ENCODE measurements around the gene CHIT1. TPM values are rescaled to one million over a fixed set of nuclear protein-coding genes. Genes with fewer than 3 reads are reported as not detected.

CHIT1 gene
- total and polyA plus RNA-seq, 12 donors = 0.13 to 6.5 (median 0.60) TPM; not detected in 1

DNA sequence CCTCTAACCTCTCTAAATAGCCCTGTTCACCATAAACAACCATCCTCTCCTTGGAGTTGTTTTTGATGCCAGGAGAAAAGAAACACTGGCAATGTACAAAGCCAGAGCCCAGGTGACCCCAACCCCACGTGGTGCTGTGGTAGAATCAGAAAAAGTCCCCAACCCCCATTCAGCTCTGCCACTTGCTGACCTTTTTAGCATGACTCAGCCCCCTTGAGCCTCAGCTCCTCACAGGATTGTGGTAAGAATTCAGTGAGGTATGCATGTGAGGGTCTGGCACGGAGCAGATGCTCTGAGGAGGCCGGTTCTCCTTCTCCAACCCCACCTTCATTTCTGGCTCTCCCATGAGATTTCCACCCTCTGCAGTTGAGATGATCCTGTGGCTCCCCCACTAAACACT is 31.8 kb downstream of the CHIT1 start:
- no peak for DNase-seq
- no peak overlapping the region for H3K4me3 ChIP-seq
- H3K27ac ChIP-seq = no peak overlapping the region
- no peaks in the 10 kb centered on the region for H3K27me3 ChIP-seq
- TF ChIP-seq POLR2A (IDR thresholded peaks at IDR 0.05) = no peak
- TF ChIP-seq, protein P1, sequence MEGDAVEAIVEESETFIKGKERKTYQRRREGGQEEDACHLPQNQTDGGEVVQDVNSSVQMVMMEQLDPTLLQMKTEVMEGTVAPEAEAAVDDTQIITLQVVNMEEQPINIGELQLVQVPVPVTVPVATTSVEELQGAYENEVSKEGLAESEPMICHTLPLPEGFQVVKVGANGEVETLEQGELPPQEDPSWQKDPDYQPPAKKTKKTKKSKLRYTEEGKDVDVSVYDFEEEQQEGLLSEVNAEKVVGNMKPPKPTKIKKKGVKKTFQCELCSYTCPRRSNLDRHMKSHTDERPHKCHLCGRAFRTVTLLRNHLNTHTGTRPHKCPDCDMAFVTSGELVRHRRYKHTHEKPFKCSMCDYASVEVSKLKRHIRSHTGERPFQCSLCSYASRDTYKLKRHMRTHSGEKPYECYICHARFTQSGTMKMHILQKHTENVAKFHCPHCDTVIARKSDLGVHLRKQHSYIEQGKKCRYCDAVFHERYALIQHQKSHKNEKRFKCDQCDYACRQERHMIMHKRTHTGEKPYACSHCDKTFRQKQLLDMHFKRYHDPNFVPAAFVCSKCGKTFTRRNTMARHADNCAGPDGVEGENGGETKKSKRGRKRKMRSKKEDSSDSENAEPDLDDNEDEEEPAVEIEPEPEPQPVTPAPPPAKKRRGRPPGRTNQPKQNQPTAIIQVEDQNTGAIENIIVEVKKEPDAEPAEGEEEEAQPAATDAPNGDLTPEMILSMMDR (IDR thresholded peaks at IDR 0.05) = no peak
- H3K9me3 ChIP-seq (replicated peaks in 1 of 3) = no peaks in the 10 kb centered on the region
- WGBS, 4 donors = 49 to 60% (median 55%) methylated on average over 3 of the region's 3 CpGs
- no peaks in the 10 kb centered on the region for H3K4me1 ChIP-seq (replicated peaks in 1 of 2)
- H3K36me3 ChIP-seq (replicated peaks in 1 of 2) = no peaks in the 10 kb centered on the region
- intact Hi-C loops (cut with DNase I) = no loop called here

DNA sequence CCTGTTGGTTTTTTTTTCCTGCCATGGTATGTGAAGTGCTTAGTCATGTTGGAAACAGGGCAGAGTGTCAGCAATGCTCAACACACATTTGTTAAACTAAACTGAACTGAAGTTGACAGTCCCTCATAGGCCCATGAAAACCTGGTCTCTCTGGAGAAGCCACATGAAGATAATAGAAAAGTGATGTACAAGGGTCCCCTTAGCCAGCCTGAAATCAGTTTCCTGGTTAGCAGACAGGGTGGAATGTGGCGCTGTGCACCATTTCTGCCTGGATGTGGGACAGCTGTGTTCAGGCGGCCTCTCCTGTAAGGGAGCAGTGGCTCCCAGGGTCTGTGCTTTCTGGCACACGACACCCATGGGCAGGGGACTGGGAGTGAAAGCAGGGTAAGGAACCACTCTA is 33.1 kb downstream of the CHIT1 start:
- WGBS, 4 donors = 83 to 100% (median 93%) methylated on average over 2 to 3 of the region's 3 CpGs
- H3K36me3 ChIP-seq (replicated peaks in 1 of 2) = no peaks in the 10 kb centered on the region
- intact Hi-C loops (cut with DNase I) = no loop called here
- no peaks in the 10 kb centered on the region for H3K27me3 ChIP-seq
- no peak overlapping the region for H3K4me3 ChIP-seq
- H3K9me3 ChIP-seq (replicated peaks in 1 of 3) = no peaks in the 10 kb centered on the region
- no peak overlapping the region for H3K27ac ChIP-seq
- TF ChIP-seq, protein P1 (IDR thresholded peaks at IDR 0.05) = no peak
- TF ChIP-seq POLR2A (IDR thresholded peaks at IDR 0.05) = no peak
- H3K4me1 ChIP-seq (replicated peaks in 1 of 2) = no peaks in the 10 kb centered on the region
- DNase-seq = no peak

DNA sequence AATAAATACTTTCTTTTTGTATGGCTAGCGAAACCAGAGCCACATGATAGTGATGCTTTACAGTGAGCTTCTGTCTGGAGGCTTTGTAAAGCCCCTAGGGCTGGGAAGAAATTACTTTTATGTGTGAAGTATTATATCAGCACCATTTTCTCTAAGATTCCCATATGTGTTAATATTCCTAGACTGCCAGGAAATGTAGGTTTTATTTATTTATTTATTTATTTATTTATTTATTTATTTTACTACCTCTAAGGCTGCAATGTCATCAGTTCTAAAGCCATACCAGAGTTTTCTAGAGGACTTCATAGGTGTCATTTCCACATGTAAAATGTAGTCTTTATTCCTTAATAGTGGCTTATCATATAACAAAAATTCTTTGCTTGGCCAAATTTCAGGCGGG is 38.5 kb downstream of the CHIT1 start:
- H3K4me3 ChIP-seq = no peak overlapping the region
- no peaks in the 10 kb centered on the region for H3K9me3 ChIP-seq (replicated peaks in 1 of 3)
- intact Hi-C loops (cut with DNase I) = no loop called here
- H3K4me1 ChIP-seq (replicated peaks in 1 of 2) = no peaks in the 10 kb centered on the region
- no peak for DNase-seq
- no peaks in the 10 kb centered on the region for H3K27me3 ChIP-seq
- TF ChIP-seq POLR2A (IDR thresholded peaks at IDR 0.05) = no peak
- TF ChIP-seq, protein P1 (IDR thresholded peaks at IDR 0.05) = no peak
- no peaks in the 10 kb centered on the region for H3K36me3 ChIP-seq (replicated peaks in 1 of 2)
- no peak overlapping the region for H3K27ac ChIP-seq
- 94 to 98% (median 96%) methylated on average over 2 of the region's 2 CpGs for WGBS, 4 donors

DNA sequence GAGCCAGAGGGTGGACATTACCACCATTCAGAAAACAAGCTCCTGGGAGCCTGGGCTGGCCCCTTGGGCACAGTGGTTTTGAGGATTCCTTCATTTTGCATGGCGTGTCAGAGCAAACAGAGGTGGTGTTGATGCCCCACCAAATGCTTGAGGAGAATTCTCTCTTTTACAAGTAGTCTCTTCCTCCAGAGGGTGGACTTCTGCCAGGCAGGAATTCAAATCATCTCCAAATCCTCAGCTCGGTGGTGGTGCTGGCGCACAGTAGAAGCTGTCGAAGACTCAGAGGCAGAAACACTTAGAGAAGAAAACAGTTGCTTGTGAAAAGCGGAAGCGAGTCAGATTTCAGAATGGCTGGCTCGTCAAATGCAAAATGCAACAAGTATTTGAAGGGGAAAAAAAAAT is 39.5 kb downstream of the CHIT1 start:
- H3K27ac ChIP-seq = no peak overlapping the region
- H3K4me3 ChIP-seq = no peak overlapping the region
- no peaks in the 10 kb centered on the region for H3K9me3 ChIP-seq (replicated peaks in 1 of 3)
- DNase-seq = no peak
- H3K27me3 ChIP-seq = no peaks in the 10 kb centered on the region
- H3K4me1 ChIP-seq (replicated peaks in 1 of 2) = no peaks in the 10 kb centered on the region
- 74 to 87% (median 79%) methylated on average over 7 of the region's 7 CpGs for WGBS, 4 donors
- no peak for TF ChIP-seq POLR2A (IDR thresholded peaks at IDR 0.05)
- TF ChIP-seq, protein P1 (IDR thresholded peaks at IDR 0.05) = no peak
- no peaks in the 10 kb centered on the region for H3K36me3 ChIP-seq (replicated peaks in 1 of 2)
- intact Hi-C loops (cut with DNase I) = no loop called here
